ENCODE data around the gene TGIF2. TPM values are rescaled to one million over a fixed set of nuclear protein-coding genes. Genes with fewer than 3 reads are reported as not detected.

TGIF2 gene
- total and polyA plus RNA-seq, 2 of the 8 experiments (the other 6 are each of a cell fraction or from before 2014, with no cell fraction given) = 49.7 to 76.7 TPM

- H2BK15ac ChIP-seq (ENCODE audit: low read length) = no peak overlapping the region
- peak overlapping the region; percentile 85 for H3K18ac ChIP-seq (ENCODE audit: extremely low read depth, low read length)
- H3K23me2 ChIP-seq (ENCODE audit: low read depth, low read length) = no peaks in the 10 kb centered on the region
- 6% methylated on average over 8 of the region's 8 CpGs; no CpG with 5 or more reads in 1 of the 2 experiments for WGBS, 2 experiments (ENCODE audit: extremely low coverage in 1 of 2, insufficient coverage in 1 of 2, insufficient read length in 1 of 2, insufficient replicate concordance in 2 of 2, low coverage in 1 of 2, low lambda C conversion rate in 2 of 2, missing lambda C conversion rate in 1 of 2)
- ChIA-PET POLR2A (ENCODE audit: partially characterized antibody) (interaction anchor here (0.6 to 26.6 kb wide), 12 partner anchors 12 to 428 kb away, joined by 3 to 388 read pairs (median 4); partner anchors contain the start of genes RAB5IF, SLA2 and TGIF2), CTCF (ENCODE audit: partially characterized antibody) (interaction anchor here (0.6 to 14.2 kb wide), 13 partner anchors 9 to 133 kb away, joined by 3 to 202 read pairs (median 5); partner anchors contain the start of genes RAB5IF and TGIF2)
- H4K8ac ChIP-seq (ENCODE audit: extremely low read depth, insufficient read depth, low read length) = peak overlapping the region; percentile 82; the same call in 1 of the 2 replicates
- H3K27ac ChIP-seq (ENCODE audit: low read depth, low read length) = peak overlapping the region; percentile 67
- no peak overlapping the region for H3K14ac ChIP-seq (ENCODE audit: insufficient read length)
- peak overlapping the region; percentile 84; the same call in 1 of the 2 replicates for H2AK5ac ChIP-seq (ENCODE audit: low read depth, low read length)
- H3K9me3 ChIP-seq (ENCODE audit: insufficient read depth in 2 of 2, low read depth in 1 of 2, low read length in 1 of 2) = peaks cover 6 to 7% of the 10 kb centered on the region in 2 experiments; a peak in 2 of 4 replicates
- peak overlapping the region; percentile 19 to 61 for H3K4me2 ChIP-seq (ENCODE audit: insufficient read depth in 1 of 2, low read depth in 2 of 2, low read length in 2 of 2)
- DNase-seq (ENCODE audit: low read depth in 1 of 2, low spot score in 2 of 2) (peak; percentile 68 to 80), FAIRE-seq (peak; percentile 87)
- H2BK12ac ChIP-seq (ENCODE audit: low read depth, low read length) = peak overlapping the region; percentile 85
- H3K27me3 ChIP-seq (replicated peaks in 1 of 4; ENCODE audit: control insufficient read depth in 3 of 4, extremely low read depth in 1 of 4, insufficient read depth in 3 of 4, low read length in 3 of 4) = no peaks in the 10 kb centered on the region
- peak overlapping the region in 1 of 4 experiments; percentile 29; a peak in 3 of 7 replicates for H3K9ac ChIP-seq (replicated peaks in 1 of 4; ENCODE audit: extremely low read depth in 1 of 4, low read depth in 3 of 4, low read length in 3 of 4)
- peak overlapping the region; percentile 94 for H4K91ac ChIP-seq (replicated peaks; ENCODE audit: insufficient read length, low read length)
- peaks cover 0 to 7% of the 10 kb centered on the region in 2 experiments; a peak in 1 of 4 replicates for H3K79me2 ChIP-seq (ENCODE audit: control insufficient read depth in 1 of 2, insufficient read depth in 2 of 2, low read length in 2 of 2)
- H4K20me1 ChIP-seq (replicated peaks in 1 of 2; ENCODE audit: control insufficient read depth in 1 of 2, insufficient read depth in 2 of 2, low read length in 2 of 2) = no peaks in the 10 kb centered on the region
- H2BK20ac ChIP-seq (ENCODE audit: low read length) = peak overlapping the region; percentile 53
- H3K79me1 ChIP-seq (ENCODE audit: low read depth, low read length) = peaks cover 5% of the 10 kb centered on the region
- H3K4me1 ChIP-seq (replicated peaks in 1 of 4; ENCODE audit: control insufficient read depth in 3 of 4, insufficient read depth in 4 of 4, low read length in 3 of 4) = peaks cover 3 to 17% (median 11%) of the 10 kb centered on the region in 4 experiments; a peak in 6 of 7 replicates
- peak overlapping the region; percentile 94 for H2BK120ac ChIP-seq (replicated peaks; ENCODE audit: low read depth, low read length)
- no peak overlapping the region for H3K56ac ChIP-seq (replicated peaks; ENCODE audit: insufficient read length, low read depth, low read length)
- peak overlapping the region; percentile 74 for H4K5ac ChIP-seq (ENCODE audit: insufficient read length, low read depth, low read length)
- peaks cover 0 to 37% (median 20%) of the 10 kb centered on the region in 4 experiments; a peak in 6 of 8 replicates for H3K36me3 ChIP-seq (ENCODE audit: control insufficient read depth in 2 of 4, insufficient read depth in 4 of 4, low read length in 3 of 4)
- H3K4me3 ChIP-seq (ENCODE audit: extremely low read depth in 1 of 4, insufficient read depth in 2 of 4, low read depth in 3 of 4, low read length in 4 of 4) = peak overlapping the region in 2 of 4 experiments; percentile 29 to 42; a peak in 4 of 8 replicates
- peak overlapping the region; percentile 97 for H2BK5ac ChIP-seq (ENCODE audit: low read depth, low read length)
- no peak overlapping the region for H3K23ac ChIP-seq (ENCODE audit: insufficient read length)
- no peak overlapping the region for H2AFZ ChIP-seq (ENCODE audit: low read length)
- peak overlapping the region; percentile 98 for H3K4ac ChIP-seq (replicated peaks; ENCODE audit: insufficient read length, low read depth, low read length)
- no peak for TF ChIP-seq ZNF274 (IDR thresholded peaks at IDR 0.05; ENCODE audit: borderline replicate concordance, extremely low read depth, low read length)
- TF ChIP-seq SRF (IDR thresholded peaks at IDR 0.05; ENCODE audit: low read depth, low read length) = no peak
- TF ChIP-seq SP1 (IDR thresholded peaks at IDR 0.05; ENCODE audit: low read depth, low read length) = peak; percentile 78; the same call in 1 of the 2 replicates
- TF ChIP-seq JUND (IDR thresholded peaks at IDR 0.05; ENCODE audit: low read length) = 0 out of 2 replicates have a peak, but pooled peaks have one; percentile 14
- peak; percentile 76 for TF ChIP-seq SAP30 (IDR thresholded peaks at IDR 0.05; ENCODE audit: insufficient read depth, insufficient replicate concordance, low read length)
- peak; percentile 58 for TF ChIP-seq NANOG (IDR thresholded peaks at IDR 0.05; ENCODE audit: insufficient read depth, low read depth, low read length, poor library complexity, severe bottlenecking)
- TF ChIP-seq ATF3 (IDR thresholded peaks at IDR 0.05; ENCODE audit: insufficient read depth, low read depth, low read length) = peak; percentile 68
- peak; percentile 14; the same call in 1 of the 2 replicates for TF ChIP-seq YY1 (IDR thresholded peaks at IDR 0.05; ENCODE audit: low read depth, low read length)
- TF ChIP-seq CREB1 (IDR thresholded peaks at IDR 0.05) = peak; percentile 5; the same call in 1 of the 2 replicates
- no peak for TF ChIP-seq RXRA (IDR thresholded peaks at IDR 0.05; ENCODE audit: insufficient read depth, low read depth, low read length)
Measured at GRCh38 chr20:36585410-36586125, 12.2 kb downstream of the TGIF2 start.
